HEK293 (cell line): ENCODE measurements around the gene TTF2.

Experiments
- EGR2 ChIP-seq: fragments of 450-650 bp; formaldehyde crosslinking; IDR thresholded peaks from 2 replicates; pipeline ENCODE4 v1.5.1; 2016; ENCODE audit warnings: low read depth, missing biosample characterization, missing genetic modification characterization
- KLF16 ChIP-seq: fragments of 450-650 bp; formaldehyde crosslinking; IDR thresholded peaks from 2 replicates; pipeline ENCODE4 v1.5.1; 2017; ENCODE audit warnings: missing biosample characterization, missing genetic modification characterization
- MYNN ChIP-seq: fragments of 450-650 bp; formaldehyde crosslinking; IDR thresholded peaks from 2 replicates; pipeline ENCODE4 v1.5.1; 2016; ENCODE audit warnings: missing biosample characterization, missing genetic modification characterization, borderline replicate concordance
- ZNF24 ChIP-seq: fragments of 450-650 bp; formaldehyde crosslinking; IDR thresholded peaks from 2 replicates; pipeline ENCODE4 v1.5.1; 2016; ENCODE audit warnings: missing biosample characterization, missing genetic modification characterization
- ZNF473 ChIP-seq: fragments of 450-650 bp; formaldehyde crosslinking; IDR thresholded peaks from 2 replicates; pipeline ENCODE4 v1.5.1; 2017; ENCODE audit warnings: missing biosample characterization, missing genetic modification characterization
- TF ChIP-seq, protein P1 (sequence below): fragments of 450-650 bp; formaldehyde crosslinking; conservative IDR thresholded peaks from 2 replicates; pipeline ENCODE4 v1.5.1; 2016; ENCODE audit warnings: low read depth, missing biosample characterization, missing genetic modification characterization

DNA sequence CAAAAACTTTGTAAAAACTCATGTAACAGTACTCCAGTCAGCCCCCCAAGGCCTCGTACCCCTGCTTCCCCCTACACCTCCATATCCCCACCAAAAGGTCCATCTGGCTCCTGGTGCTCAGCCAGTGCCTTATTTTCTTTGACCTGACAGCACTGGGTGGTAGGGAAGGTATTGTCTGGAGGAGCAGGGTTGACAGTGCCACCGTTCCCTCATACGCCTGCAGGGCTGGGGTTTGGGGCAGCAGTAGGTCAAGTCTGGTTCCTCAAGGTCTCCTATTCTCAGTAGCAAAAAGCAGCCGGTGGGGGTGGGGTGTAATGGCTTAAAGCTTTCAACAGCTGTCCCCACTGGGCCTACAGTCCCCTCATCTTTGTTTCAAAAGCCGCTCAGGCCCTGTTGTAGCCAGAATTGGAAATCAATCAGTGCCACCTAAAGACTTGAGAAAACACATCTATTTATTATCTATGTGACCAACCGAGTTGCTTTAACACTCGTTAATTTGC, 25.3 kb upstream of the TTF2 start:
- TF ChIP-seq MYNN (tag by site-specific recombination) (no peak), KLF16 (tag by site-specific recombination) (no peak), ZNF473 (tag by site-specific recombination) (no peak), ZNF24 (tag by site-specific recombination) (no peak), EGR2 (tag by site-specific recombination) (no peak)
- TF ChIP-seq, protein P1, sequence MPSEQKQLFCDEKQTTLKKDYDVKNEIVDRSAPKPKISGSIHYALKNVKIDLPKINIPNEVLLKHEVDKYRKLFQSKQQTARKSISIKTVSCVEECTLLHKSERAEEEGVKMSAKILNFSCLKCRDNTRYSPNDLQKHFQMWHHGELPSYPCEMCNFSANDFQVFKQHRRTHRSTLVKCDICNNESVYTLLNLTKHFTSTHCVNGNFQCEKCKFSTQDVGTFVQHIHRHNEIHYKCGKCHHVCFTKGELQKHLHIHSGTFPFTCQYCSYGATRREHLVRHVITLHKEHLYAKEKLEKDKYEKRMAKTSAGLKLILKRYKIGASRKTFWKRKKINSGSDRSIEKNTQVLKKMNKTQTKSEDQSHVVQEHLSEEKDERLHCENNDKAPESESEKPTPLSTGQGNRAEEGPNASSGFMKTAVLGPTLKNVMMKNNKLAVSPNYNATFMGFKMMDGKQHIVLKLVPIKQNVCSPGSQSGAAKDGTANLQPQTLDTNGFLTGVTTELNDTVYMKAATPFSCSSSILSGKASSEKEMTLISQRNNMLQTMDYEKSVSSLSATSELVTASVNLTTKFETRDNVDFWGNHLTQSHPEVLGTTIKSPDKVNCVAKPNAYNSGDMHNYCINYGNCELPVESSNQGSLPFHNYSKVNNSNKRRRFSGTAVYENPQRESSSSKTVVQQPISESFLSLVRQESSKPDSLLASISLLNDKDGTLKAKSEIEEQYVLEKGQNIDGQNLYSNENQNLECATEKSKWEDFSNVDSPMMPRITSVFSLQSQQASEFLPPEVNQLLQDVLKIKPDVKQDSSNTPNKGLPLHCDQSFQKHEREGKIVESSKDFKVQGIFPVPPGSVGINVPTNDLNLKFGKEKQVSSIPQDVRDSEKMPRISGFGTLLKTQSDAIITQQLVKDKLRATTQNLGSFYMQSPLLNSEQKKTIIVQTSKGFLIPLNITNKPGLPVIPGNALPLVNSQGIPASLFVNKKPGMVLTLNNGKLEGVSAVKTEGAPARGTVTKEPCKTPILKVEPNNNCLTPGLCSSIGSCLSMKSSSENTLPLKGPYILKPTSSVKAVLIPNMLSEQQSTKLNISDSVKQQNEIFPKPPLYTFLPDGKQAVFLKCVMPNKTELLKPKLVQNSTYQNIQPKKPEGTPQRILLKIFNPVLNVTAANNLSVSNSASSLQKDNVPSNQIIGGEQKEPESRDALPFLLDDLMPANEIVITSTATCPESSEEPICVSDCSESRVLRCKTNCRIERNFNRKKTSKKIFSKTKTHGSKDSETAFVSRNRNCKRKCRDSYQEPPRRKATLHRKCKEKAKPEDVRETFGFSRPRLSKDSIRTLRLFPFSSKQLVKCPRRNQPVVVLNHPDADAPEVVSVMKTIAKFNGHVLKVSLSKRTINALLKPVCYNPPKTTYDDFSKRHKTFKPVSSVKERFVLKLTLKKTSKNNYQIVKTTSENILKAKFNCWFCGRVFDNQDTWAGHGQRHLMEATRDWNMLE: no peak
